Activated CD4-positive, alpha-beta T cell treated with anti-CD3 and anti-CD28 coated beads, Interleukin-10, Interleukin-2, amounts not matched to agents 100 ng/mL and 50 ng/mL, durations not matched to agents 16 hours and 8 hours (primary cell): ENCODE measurements around the gene ATRAID.
"Not testable (repeated sequence)": the region's sequence is repeated elsewhere in the genome, so short reads cannot be mapped to it uniquely, and the experiment has no call there.

Source experiments
- DNase-seq: peaks from one replicate; pipeline ENCODE4 v3.0.0-alpha.2; 2020

ATRAID gene

GRCh38 chr2:27211943-27212625 lies at the start of gene ATRAID, which contains the start of gene SLC5A6:
Gene ATRAID, plus strand, starts transcription at chr2:27212041. Its CDS starts 328 bp downstream, at chr2:27212369.
Gene SLC5A6, minus strand, starts transcription at chr2:27212268. Its CDS starts 4,618 bp downstream, at chr2:27207650.
- DNase-seq: peak; percentile 93

- no peak for DNase-seq
These were observed 49.4 kb upstream of the ATRAID start for GRCh38 chr2:27162151-27163121.

- DNase-seq: no peak
These were observed 46.7 kb upstream of the ATRAID start for GRCh38 chr2:27164960-27165763.

- DNase-seq: no peak
These were observed 41.1 kb upstream of the ATRAID start for GRCh38 chr2:27170581-27171337.

GRCh38 chr2:27171351-27171848 lies 40.4 kb upstream of the ATRAID start:
- no peak for DNase-seq

- DNase-seq: no peak
These were observed 37.2 kb upstream of the ATRAID start for GRCh38 chr2:27174638-27175037.

- DNase-seq: no peak
These were observed 36.5 kb upstream of the ATRAID start for GRCh38 chr2:27175330-27175729.

- not testable (repeated sequence) for DNase-seq
These were observed 36.1 kb upstream of the ATRAID start for GRCh38 chr2:27175781-27176180.

- no peak for DNase-seq
These were observed 34.1 kb upstream of the ATRAID start for GRCh38 chr2:27177441-27178351.

GRCh38 chr2:27178469-27178868 lies 33.4 kb upstream of the ATRAID start:
- DNase-seq: no peak

GRCh38 chr2:27179344-27180000 lies 32.4 kb upstream of the ATRAID start:
- no peak for DNase-seq

- DNase-seq: no peak
These were observed 29.5 kb upstream of the ATRAID start for GRCh38 chr2:27182346-27182745.

- no peak for DNase-seq
These were observed 27.7 kb upstream of the ATRAID start for GRCh38 chr2:27184115-27184514.

- no peak for DNase-seq
These were observed 26.4 kb upstream of the ATRAID start for GRCh38 chr2:27185331-27186026.

- no peak for DNase-seq
These were observed 25.1 kb upstream of the ATRAID start for GRCh38 chr2:27186613-27187345.

GRCh38 chr2:27189989-27190388 lies 21.9 kb upstream of the ATRAID start:
- no peak for DNase-seq

- peak; percentile 58 for DNase-seq
These were observed 20.6 kb upstream of the ATRAID start for GRCh38 chr2:27191070-27191829.
